H9 (cell line): ENCODE results near the gene MTURN. TPM values are rescaled to one million over a fixed set of nuclear protein-coding genes. Genes with fewer than 3 reads are reported as not detected.

ENCODE experiments used
- DNase-seq: peaks from one replicate; pipeline ENCODE4 v3.0.0-alpha.2; 2017
- H2AFZ ChIP-seq: one replicate; pipeline ENCODE4 v1.6.1; 2013; ENCODE audit warnings: mild to moderate bottlenecking, low read length, control low read depth, moderate library complexity
- H2AK5ac ChIP-seq: 2 replicates; pipeline ENCODE4 v1.6.1; 2013; ENCODE audit warnings: low read length, control low read depth, mixed read lengths; ENCODE audit not compliant: insufficient read length
- H2BK120ac ChIP-seq: one replicate; pipeline ENCODE4 v1.6.1; 2013; ENCODE audit warnings: low read depth, mild to moderate bottlenecking, low read length, control low read depth, inconsistent platforms; ENCODE audit not compliant: poor library complexity, severe bottlenecking
- H2BK12ac ChIP-seq: 2 replicates; pipeline ENCODE4 v1.6.1; 2013; ENCODE audit warnings: low read length, control low read depth, mixed read lengths, low read depth; ENCODE audit not compliant: insufficient read length
- H2BK15ac ChIP-seq: 2 replicates; pipeline ENCODE4 v1.6.1; 2013; ENCODE audit warnings: low read depth, low read length, control low read depth
- H2BK20ac ChIP-seq: one replicate; pipeline ENCODE4 v1.6.1; 2013; ENCODE audit warnings: low read depth, mild to moderate bottlenecking, low read length, control low read depth, inconsistent platforms; ENCODE audit not compliant: poor library complexity, severe bottlenecking
- H2BK5ac ChIP-seq: 2 replicates; pipeline ENCODE4 v1.6.1; 2013; ENCODE audit warnings: low read length, control low read depth, mixed read lengths; ENCODE audit not compliant: insufficient read length
- H3K14ac ChIP-seq: 2 replicates; pipeline ENCODE4 v1.6.1; 2013; ENCODE audit warnings: low read length, control low read depth; ENCODE audit not compliant: insufficient read depth
- H3K18ac ChIP-seq: 2 replicates; pipeline ENCODE4 v1.6.1; 2013; ENCODE audit warnings: low read depth, mild to moderate bottlenecking, mixed read lengths, low read length, control low read depth; ENCODE audit not compliant: insufficient read length
- H3K23ac ChIP-seq: 2 replicates; pipeline ENCODE4 v1.6.1; 2013; ENCODE audit warnings: low read length, control low read depth, mixed read lengths, low read depth; ENCODE audit not compliant: insufficient read length
- H3K23me2 ChIP-seq: 2 replicates; pipeline ENCODE4 v1.6.1; 2013; ENCODE audit warnings: low read depth, mild to moderate bottlenecking, mixed read lengths, low read length, control low read depth; ENCODE audit not compliant: insufficient read length, poor library complexity, severe bottlenecking
- H3K27ac ChIP-seq: 2 replicates; pipeline ENCODE4 v1.5.1; 2013; ENCODE audit warnings: low read length, control low read depth, mixed read lengths, low read depth; ENCODE audit not compliant: insufficient read length
- H3K27me3 ChIP-seq: 2 replicates; pipeline ENCODE4 v1.6.1; 2013; ENCODE audit warnings: low read length, control low read depth, inconsistent platforms; ENCODE audit not compliant: insufficient read depth
- H3K4ac ChIP-seq: 2 replicates; pipeline ENCODE4 v1.6.1; 2013; ENCODE audit warnings: low read depth, mild to moderate bottlenecking, control low read depth, inconsistent platforms, low read length, moderate library complexity
- H3K4me1 ChIP-seq: 2 replicates; pipeline ENCODE4 v1.6.1; 2013; ENCODE audit warnings: low read length, control low read depth, inconsistent platforms; ENCODE audit not compliant: insufficient read depth
- H3K4me2 ChIP-seq: 2 replicates; pipeline ENCODE4 v1.6.1; 2013; ENCODE audit warnings: low read length, control low read depth, mixed read lengths; ENCODE audit not compliant: insufficient read length, insufficient read depth
- H3K56ac ChIP-seq: 2 replicates; pipeline ENCODE4 v1.6.1; 2013; ENCODE audit warnings: low read depth, mild to moderate bottlenecking, mixed read lengths, low read length, control low read depth; ENCODE audit not compliant: insufficient read length
- H3K79me1 ChIP-seq: 2 replicates; pipeline ENCODE4 v1.6.1; 2013; ENCODE audit warnings: low read depth, mild to moderate bottlenecking, moderate library complexity, low read length, control low read depth, inconsistent platforms; ENCODE audit not compliant: insufficient read depth, poor library complexity, severe bottlenecking
- H3K79me2 ChIP-seq: 2 replicates; pipeline ENCODE4 v1.6.1; 2013; ENCODE audit warnings: low read length, control low read depth, inconsistent platforms; ENCODE audit not compliant: insufficient read depth
- H3K9ac ChIP-seq: 2 replicates; pipeline ENCODE4 v1.6.1; 2013; ENCODE audit warnings: low read length, control low read depth, mixed read lengths; ENCODE audit not compliant: insufficient read length; ENCODE audit errors: extremely low read depth
- H3K9me3 ChIP-seq: one replicate; pipeline ENCODE4 v1.6.1; 2013; ENCODE audit warnings: low read depth, low read length, inconsistent platforms; ENCODE audit not compliant: control insufficient read depth
- H3T11ph ChIP-seq: one replicate; pipeline ENCODE4 v1.6.1; 2013; ENCODE audit warnings: mild to moderate bottlenecking, low read length, control low read depth, inconsistent platforms
- H4K20me1 ChIP-seq: one replicate; pipeline ENCODE4 v1.6.1; 2013; ENCODE audit not compliant: control insufficient read depth, insufficient read length, insufficient read depth
- H4K5ac ChIP-seq: 2 replicates; pipeline ENCODE4 v1.6.1; 2013; ENCODE audit warnings: low read depth, mild to moderate bottlenecking, mixed read lengths, low read length, control low read depth; ENCODE audit not compliant: insufficient read length
- H4K8ac ChIP-seq: replicated peaks from 2 replicates; pipeline ENCODE4 v1.6.1; 2013; ENCODE audit warnings: low read length, control low read depth, mixed read lengths, low read depth; ENCODE audit not compliant: insufficient read length
- H4K91ac ChIP-seq: 2 replicates; pipeline ENCODE4 v1.6.1; 2013; ENCODE audit warnings: low read depth, mild to moderate bottlenecking, moderate library complexity, mixed read lengths, low read length, control low read depth; ENCODE audit not compliant: insufficient read length
- H3K27ac Mint-ChIP-seq, 3 experiments: 2 replicates in 2 of 3; 3 replicates in 1 of 3; pipeline ENCODE4 v1.8.0; 2020 to 2021; ENCODE audit warnings: mixed read lengths in 3 of 3, mild to moderate bottlenecking in 1 of 3, moderate library complexity in 1 of 3
- H3K27me3 Mint-ChIP-seq: 2 replicates; pipeline ENCODE4 v1.8.0; 2021; ENCODE audit warnings: low read depth, mild to moderate bottlenecking, moderate library complexity, mixed read lengths
- H3K36me3 Mint-ChIP-seq, 3 experiments: 2 replicates in 2 of 3; 3 replicates in 1 of 3; pipeline ENCODE4 v1.8.0; 2020 to 2021; ENCODE audit warnings: low read depth in 3 of 3, mixed read lengths in 3 of 3; ENCODE audit not compliant: insufficient read depth in 1 of 3
- H3K4me1 Mint-ChIP-seq, 2 experiments: 2 replicates each; pipeline ENCODE4 v1.8.0; 2020; ENCODE audit warnings: mixed read lengths in 2 of 2
- H3K4me3 Mint-ChIP-seq, 2 experiments: 2 replicates in 1 of 2; 3 replicates in 1 of 2; pipeline ENCODE4 v1.8.0; 2020 to 2021; ENCODE audit warnings: mild to moderate bottlenecking in 2 of 2, mixed read lengths in 2 of 2, moderate library complexity in 1 of 2
- H3K9me3 Mint-ChIP-seq, 2 experiments: 2 replicates in 1 of 2; 3 replicates in 1 of 2; pipeline ENCODE4 v1.8.0; 2020; ENCODE audit warnings: mild to moderate bottlenecking in 2 of 2, mixed read lengths in 2 of 2, moderate library complexity in 1 of 2
- WGBS: extraction: QIAGEN DNeasy Blood & Tissue Kit; methylation state at CpG from one replicate; pipeline ENCODE4 v1.1.7; 2013; ENCODE audit warnings: missing lambda C conversion rate, low lambda C conversion rate, mixed read lengths; ENCODE audit not compliant: insufficient read length; ENCODE audit errors: extremely low coverage; 5-methylcytosine and 5-hydroxymethylcytosine counted together
- total RNA-seq: library from RNA; stranded (reverse); gene quantifications from 2 replicates; pipeline ENCODE4 v1.2.1, GENCODE V29; 2021
- TF ChIP-seq, protein P1 (sequence below): fragments of 200-600 bp; sonication (generic); conservative IDR thresholded peaks from 3 replicates; pipeline ENCODE4 v1.8.0; 2021; ENCODE audit warnings: antibody characterized with exemption, mild to moderate bottlenecking

The MTURN gene
- total RNA-seq, 1 experiment from 2014 or later = 3.4 TPM

DNA sequence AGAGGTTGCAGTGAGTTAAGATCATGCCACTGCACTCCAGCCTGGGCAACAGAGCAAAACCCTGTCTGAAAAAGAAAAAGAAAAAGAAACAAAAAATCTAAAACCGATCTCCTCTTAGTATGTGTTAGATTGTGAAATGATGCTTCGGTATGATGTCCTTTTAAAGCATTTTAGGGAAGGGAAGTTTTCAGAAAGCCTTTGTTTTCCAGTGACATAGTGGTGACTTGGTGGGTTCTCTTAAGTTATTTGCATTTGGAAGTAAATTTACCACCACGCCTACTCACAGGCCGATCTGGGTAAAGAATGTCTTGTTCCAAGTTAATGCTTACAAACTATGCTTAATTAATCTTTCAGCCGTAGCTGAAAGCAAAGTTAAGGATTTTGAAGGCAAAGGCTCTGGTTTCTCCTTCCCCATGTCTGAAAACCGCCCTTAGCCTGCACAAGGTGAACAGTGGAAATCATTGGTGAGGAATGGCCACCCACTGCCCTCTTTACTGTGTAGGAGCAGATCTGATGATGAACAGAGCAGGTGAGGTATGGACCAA, 10.7 kb downstream of the MTURN start:
- no peak overlapping the region for H3T11ph ChIP-seq
- no peaks in the 10 kb centered on the region for H3K4me1 ChIP-seq
- no peak overlapping the region for H4K5ac ChIP-seq
- TF ChIP-seq, protein P1, sequence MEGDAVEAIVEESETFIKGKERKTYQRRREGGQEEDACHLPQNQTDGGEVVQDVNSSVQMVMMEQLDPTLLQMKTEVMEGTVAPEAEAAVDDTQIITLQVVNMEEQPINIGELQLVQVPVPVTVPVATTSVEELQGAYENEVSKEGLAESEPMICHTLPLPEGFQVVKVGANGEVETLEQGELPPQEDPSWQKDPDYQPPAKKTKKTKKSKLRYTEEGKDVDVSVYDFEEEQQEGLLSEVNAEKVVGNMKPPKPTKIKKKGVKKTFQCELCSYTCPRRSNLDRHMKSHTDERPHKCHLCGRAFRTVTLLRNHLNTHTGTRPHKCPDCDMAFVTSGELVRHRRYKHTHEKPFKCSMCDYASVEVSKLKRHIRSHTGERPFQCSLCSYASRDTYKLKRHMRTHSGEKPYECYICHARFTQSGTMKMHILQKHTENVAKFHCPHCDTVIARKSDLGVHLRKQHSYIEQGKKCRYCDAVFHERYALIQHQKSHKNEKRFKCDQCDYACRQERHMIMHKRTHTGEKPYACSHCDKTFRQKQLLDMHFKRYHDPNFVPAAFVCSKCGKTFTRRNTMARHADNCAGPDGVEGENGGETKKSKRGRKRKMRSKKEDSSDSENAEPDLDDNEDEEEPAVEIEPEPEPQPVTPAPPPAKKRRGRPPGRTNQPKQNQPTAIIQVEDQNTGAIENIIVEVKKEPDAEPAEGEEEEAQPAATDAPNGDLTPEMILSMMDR = no peak
- no peaks in the 10 kb centered on the region for H3K79me2 ChIP-seq
- no peak overlapping the region for H2BK120ac ChIP-seq
- H4K91ac ChIP-seq = no peak overlapping the region
- Mint-ChIP-seq H3K36me3 (no peaks in the 10 kb centered on the region), H3K27me3 (no peaks in the 10 kb centered on the region), H3K4me1 (no peaks in the 10 kb centered on the region; a peak in 1 of 4 replicates), H3K9me3 (no peaks in the 10 kb centered on the region), H3K27ac (no peak overlapping the region), H3K4me3 (no peak overlapping the region)
- no peak overlapping the region for H3K9ac ChIP-seq
- H3K4ac ChIP-seq = no peak overlapping the region
- WGBS = no CpG with 5 or more reads among the region's 6 CpGs
- no peak overlapping the region for H3K4me2 ChIP-seq
- no peaks in the 10 kb centered on the region for H3K9me3 ChIP-seq
- H2BK12ac ChIP-seq = no peak overlapping the region
- H3K79me1 ChIP-seq = no peaks in the 10 kb centered on the region
- no peak overlapping the region for H3K56ac ChIP-seq
- H4K20me1 ChIP-seq = no peaks in the 10 kb centered on the region
- no peak overlapping the region for H2BK5ac ChIP-seq
- H3K18ac ChIP-seq = no peak overlapping the region
- no peak overlapping the region for H2AFZ ChIP-seq
- H3K23ac ChIP-seq = no peak overlapping the region
- no peak overlapping the region for H4K8ac ChIP-seq
- no peak overlapping the region for H2BK20ac ChIP-seq
- no peaks in the 10 kb centered on the region for H3K27me3 ChIP-seq
- no peak for DNase-seq
- H3K14ac ChIP-seq = no peak overlapping the region
- H3K27ac ChIP-seq = no peak overlapping the region
- H2AK5ac ChIP-seq = no peak overlapping the region
- H3K23me2 ChIP-seq = no peaks in the 10 kb centered on the region
- H2BK15ac ChIP-seq = no peak overlapping the region
